Stimulated activated CD8-positive, alpha-beta memory T cell treated with anti-CD3 and anti-CD28 coated beads, Interleukin-7, amount 100 ng/mL, for 1 hour (primary cell): ENCODE measurements around the gene LSM12.

Source experiments
- DNase-seq, 2 donors: peaks; one replicate each; pipeline ENCODE4 v3.0.0-alpha.2; 2020; ENCODE audit warnings: low read depth in 2 of 2

LSM12 gene

GRCh38 chr17:43987131-43988021, 79.1 kb downstream of the LSM12 start:
- no peak for DNase-seq

- no peak for DNase-seq
Measured at GRCh38 chr17:43986225-43986981, 80.1 kb downstream of the LSM12 start.

DNA sequence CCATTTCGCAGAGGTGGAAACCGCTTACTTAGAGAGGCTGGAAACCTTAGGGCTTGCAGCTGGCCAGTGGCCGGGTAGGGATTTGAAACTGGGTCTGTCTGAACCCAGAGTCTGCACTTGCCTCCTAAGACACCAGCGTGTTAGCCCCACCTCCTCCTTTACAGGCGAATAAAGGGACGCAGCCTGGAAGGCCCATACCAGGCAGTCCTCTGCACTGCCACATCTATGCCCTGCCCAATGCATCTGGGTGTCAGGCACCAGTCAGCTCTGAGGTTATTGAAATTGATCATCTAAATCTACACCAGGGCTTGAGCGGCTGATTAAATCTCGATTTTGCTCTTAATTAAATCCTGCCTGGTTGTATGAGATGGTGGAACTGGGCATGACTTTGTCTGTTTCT, 82.0 kb downstream of the LSM12 start:
- no peak for DNase-seq
